HL-60 (cell line): ENCODE results near the gene DCP1B.
A peak's percentile ranks its signal among the peaks of the same experiment; 100 is the strongest.

ENCODE experiments used
- DNase-seq, 2 experiments: peaks; one replicate each; pipeline ENCODE4 v3.0.0-alpha.2; 2010 to 2020; ENCODE audit warnings: low read depth in 1 of 2, low spot score in 1 of 2
- H3K27ac ChIP-seq: fragments of 250-450 bp; sonication (Bioruptor Pico); replicated peaks from 2 replicates; pipeline ENCODE4 v1.5.1; 2020; ENCODE audit warnings: mild to moderate bottlenecking, moderate library complexity
- H3K27me3 ChIP-seq: fragments of 250-450 bp; sonication (Bioruptor Pico); 2 replicates; pipeline ENCODE4 v1.5.1; 2021; ENCODE audit warnings: mild to moderate bottlenecking, moderate library complexity; ENCODE audit not compliant: insufficient read depth, poor library complexity, severe bottlenecking
- H3K4me3 ChIP-seq: replicated peaks from 2 replicates; pipeline ENCODE4 v1.5.1; 2011; ENCODE audit warnings: mild to moderate bottlenecking, control low read depth, low read length; ENCODE audit not compliant: insufficient read depth
- CTCF ChIP-seq: IDR thresholded peaks from one replicate; pipeline ENCODE4 v1.5.1; 2011; ENCODE audit warnings: low read length, control low read depth, inconsistent platforms; ENCODE audit not compliant: insufficient read depth
- GABPA ChIP-seq: IDR thresholded peaks from 2 replicates; pipeline ENCODE4 v1.6.1; 2012; ENCODE audit warnings: low read depth
- POLR2AphosphoS5 ChIP-seq: IDR thresholded peaks from 2 replicates; pipeline ENCODE4 v1.6.1; 2012; ENCODE audit warnings: low read depth
- REST ChIP-seq: IDR thresholded peaks from 2 replicates; pipeline ENCODE4 v1.6.1; 2012; ENCODE audit warnings: low read depth; ENCODE audit not compliant: insufficient replicate concordance
- SPI1 ChIP-seq: IDR thresholded peaks from 2 replicates; pipeline ENCODE4 v1.6.1; 2012; ENCODE audit warnings: low read depth, mild to moderate bottlenecking, borderline replicate concordance

The DCP1B gene

DNA sequence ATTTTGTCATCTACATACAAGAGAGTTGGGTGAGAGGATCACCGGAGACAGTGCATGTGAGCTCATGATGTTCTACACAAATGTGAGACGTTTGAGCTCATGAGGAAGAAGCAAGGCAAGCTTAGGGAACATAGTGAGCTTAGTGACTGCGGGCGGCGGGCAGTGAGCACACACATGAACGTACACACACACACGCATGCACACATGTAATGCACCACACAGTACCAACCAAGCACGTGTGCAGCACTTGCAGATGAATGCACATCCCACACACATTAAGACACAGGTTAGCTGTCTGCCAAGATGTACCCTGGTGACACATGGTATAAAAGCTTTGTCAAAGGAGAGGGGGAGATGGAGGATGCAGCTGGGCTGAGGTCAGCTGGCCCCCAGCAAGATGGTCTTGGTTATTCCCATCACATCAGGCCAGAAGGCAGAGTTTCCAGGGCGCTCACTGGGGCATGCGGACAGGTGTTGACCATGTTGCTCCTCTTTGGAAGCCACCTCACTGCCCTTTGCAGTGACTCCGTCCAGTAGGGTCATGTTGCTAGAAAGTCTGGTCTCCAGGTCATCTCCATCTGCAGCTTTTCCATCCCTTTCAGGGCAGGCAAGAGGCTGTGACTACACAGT lies 77.1 kb downstream of the DCP1B start:
- Histone ChIP-seq H3K4me3 (no peak overlapping the region), H3K27me3 (no peaks in the 10 kb centered on the region), H3K27ac (no peak overlapping the region)
- TF ChIP-seq POLR2AphosphoS5 (no peak), CTCF (no peak), GABPA (no peak), REST (no peak), SPI1 (no peak)
- DNase-seq = no peak

DNA sequence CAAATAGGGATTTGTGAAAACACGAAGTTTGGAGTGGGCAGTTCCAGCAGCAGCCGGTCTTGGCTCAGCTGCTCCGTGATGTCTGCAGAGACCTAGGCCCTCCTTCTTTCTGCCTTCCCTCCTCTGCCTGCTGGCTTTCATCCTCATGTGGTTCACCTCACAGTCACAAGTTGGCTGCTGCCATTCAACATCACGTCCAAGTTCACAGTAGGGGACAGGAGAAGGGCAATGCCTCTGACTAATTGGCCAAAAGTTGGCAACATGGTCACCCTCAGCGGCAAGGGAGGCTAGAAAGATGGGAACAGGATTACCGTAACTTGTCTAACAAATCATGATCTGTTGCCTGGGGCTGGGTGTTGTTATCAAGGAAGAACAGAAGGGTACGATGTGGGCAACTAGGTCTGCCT lies 78.0 kb downstream of the DCP1B start:
- TF ChIP-seq POLR2AphosphoS5 (no peak), REST (no peak), GABPA (no peak)
- Histone ChIP-seq H3K27ac (no peak overlapping the region), H3K4me3 (no peak overlapping the region), H3K27me3 (no peaks in the 10 kb centered on the region)
- DNase-seq = no peak

- TF ChIP-seq CTCF = no peak
- TF ChIP-seq GABPA = no peak
- TF ChIP-seq POLR2AphosphoS5 = no peak
- Histone ChIP-seq H3K4me3 (no peak overlapping the region), H3K27me3 (no peaks in the 10 kb centered on the region), H3K27ac (no peak overlapping the region)
- DNase-seq = no peak
These were observed 78.6 kb downstream of the DCP1B start for GRCh38 chr12:1925684-1926006.

DNA sequence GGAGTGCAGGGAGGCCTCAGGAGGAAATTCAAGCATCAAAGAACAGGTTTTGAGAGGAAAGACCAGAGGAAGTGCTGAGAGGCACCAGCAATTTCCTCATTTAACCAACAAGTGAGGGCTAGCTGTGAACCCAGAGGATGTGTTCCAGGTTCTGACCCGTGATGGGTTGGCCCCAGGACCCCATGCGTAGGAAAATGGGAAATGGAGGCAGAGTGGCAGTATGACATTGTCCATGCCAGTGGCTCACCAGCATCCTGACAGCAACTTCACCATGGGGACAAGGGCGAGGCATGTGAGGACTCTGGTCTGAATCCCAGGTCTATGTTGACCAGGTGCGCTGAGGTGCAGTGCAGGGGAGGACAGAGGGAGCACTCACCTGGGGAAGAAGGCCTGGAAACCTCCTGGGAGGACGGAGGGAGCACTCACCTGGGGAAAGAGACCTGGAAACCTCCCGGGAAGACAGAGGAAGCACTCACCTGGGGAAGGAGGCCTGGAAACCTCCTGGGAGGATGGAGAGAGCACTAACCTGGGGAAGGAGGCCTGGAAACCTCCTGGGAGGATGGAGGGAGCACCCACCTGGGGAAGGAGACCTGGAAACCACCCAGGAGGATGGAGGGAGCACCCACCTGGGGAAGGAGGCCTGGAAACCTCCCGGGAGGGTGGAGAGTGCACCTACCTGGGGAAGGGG lies 79.1 kb downstream of the DCP1B start:
- TF ChIP-seq GABPA (no peak), SPI1 (peak; percentile 82)
- DNase-seq = peak in 1 of 2 experiments; percentile 39

GRCh38 chr12:1922985-1923384 lies 81.3 kb downstream of the DCP1B start:
- Histone ChIP-seq H3K27me3 (no peaks in the 10 kb centered on the region), H3K4me3 (no peak overlapping the region), H3K27ac (no peak overlapping the region)
- TF ChIP-seq REST (no peak), GABPA (no peak), SPI1 (no peak), CTCF (no peak), POLR2AphosphoS5 (no peak)
- no peak for DNase-seq

More for the DNA sequence above, 79.1 kb downstream of the DCP1B start:
- Histone ChIP-seq H3K27ac (no peak overlapping the region), H3K4me3 (no peak overlapping the region), H3K27me3 (no peaks in the 10 kb centered on the region)
